Measurements from ENCODE around the gene C12orf60. TPM values are rescaled to one million over a fixed set of nuclear protein-coding genes. Genes with fewer than 3 reads are reported as not detected.

The C12orf60 gene
- total RNA-seq, 1 experiment from 2014 or later: 1.9 TPM

DNA sequence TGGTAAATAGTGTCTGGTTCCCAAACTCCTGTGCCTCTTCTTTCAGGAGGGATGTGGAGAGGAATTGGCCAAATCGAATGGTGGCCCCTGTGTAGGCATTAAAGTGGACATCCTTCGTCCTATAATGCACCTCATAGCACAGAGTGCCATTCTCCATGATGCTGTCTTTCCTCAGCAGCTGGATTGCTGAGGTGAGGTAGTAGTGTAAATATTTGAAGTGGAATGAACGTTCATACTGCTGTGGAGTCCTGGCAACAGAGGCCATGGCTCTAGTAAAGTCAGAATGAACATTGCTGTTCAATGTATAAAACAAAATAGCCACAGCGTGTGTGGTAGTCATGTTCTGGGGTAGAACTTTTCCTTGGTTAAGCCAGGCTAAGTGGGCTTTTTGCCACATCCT, 37.1 kb downstream of the C12orf60 start:
- H3K9me3 Mint-ChIP-seq: peaks cover 7 to 9% of the 10 kb centered on the region in 2 experiments
- Histone ChIP-seq H2BK5ac (ENCODE audit: insufficient read length, low read length) (no peak overlapping the region), H3K23me2 (ENCODE audit: insufficient read length, low read depth, low read length, poor library complexity, severe bottlenecking) (no peaks in the 10 kb centered on the region), H3K9ac (ENCODE audit: extremely low read depth, insufficient read length, low read length) (no peak overlapping the region), H3K14ac (ENCODE audit: insufficient read depth, low read length) (no peak overlapping the region), H3K23ac (ENCODE audit: insufficient read length, low read depth, low read length) (no peak overlapping the region), H3K4me2 (ENCODE audit: insufficient read depth, insufficient read length, low read length) (no peak overlapping the region), H3K27me3 (ENCODE audit: insufficient read depth, low read length) (no peaks in the 10 kb centered on the region), H3K27ac (ENCODE audit: insufficient read length, low read depth, low read length) (no peak overlapping the region), H3K18ac (ENCODE audit: insufficient read length, low read depth, low read length) (no peak overlapping the region), H2AFZ (ENCODE audit: low read length) (no peak overlapping the region), H2BK15ac (ENCODE audit: low read depth, low read length) (no peak overlapping the region), H2BK120ac (ENCODE audit: low read depth, low read length, poor library complexity, severe bottlenecking) (no peak overlapping the region), H4K20me1 (ENCODE audit: control insufficient read depth, insufficient read depth, insufficient read length) (no peaks in the 10 kb centered on the region), H3K4ac (ENCODE audit: low read depth, low read length) (no peak overlapping the region), H2BK20ac (ENCODE audit: low read depth, low read length, poor library complexity, severe bottlenecking) (no peak overlapping the region), H3K9me3 (ENCODE audit: control insufficient read depth, low read depth, low read length) (no peaks in the 10 kb centered on the region), H3K79me2 (ENCODE audit: insufficient read depth, low read length) (no peaks in the 10 kb centered on the region), H3K56ac (ENCODE audit: insufficient read length, low read depth, low read length) (no peak overlapping the region), H4K5ac (ENCODE audit: insufficient read length, low read depth, low read length) (no peak overlapping the region), H3T11ph (ENCODE audit: low read length) (no peak overlapping the region), H2AK5ac (ENCODE audit: insufficient read length, low read length) (no peak overlapping the region), H3K4me1 (ENCODE audit: insufficient read depth, low read length) (no peaks in the 10 kb centered on the region), H4K8ac (replicated peaks; ENCODE audit: insufficient read length, low read depth, low read length) (no peak overlapping the region), H2BK12ac (ENCODE audit: insufficient read length, low read depth, low read length) (no peak overlapping the region), H3K79me1 (ENCODE audit: insufficient read depth, low read depth, low read length, poor library complexity, severe bottlenecking) (no peaks in the 10 kb centered on the region), H4K91ac (ENCODE audit: insufficient read length, low read depth, low read length) (no peak overlapping the region)
- H3K27ac Mint-ChIP-seq: no peak overlapping the region
- DNase-seq: no peak
- peaks cover 0 to 10% (median 0%) of the 10 kb centered on the region in 3 experiments; a peak in 2 of 7 replicates for H3K36me3 Mint-ChIP-seq (ENCODE audit: insufficient read depth in 1 of 3, low read depth in 3 of 3)
- H3K4me1 Mint-ChIP-seq: peaks cover 7 to 8% of the 10 kb centered on the region in 2 experiments; a peak in 3 of 4 replicates
- H3K27me3 Mint-ChIP-seq (ENCODE audit: low read depth): no peaks in the 10 kb centered on the region
- TF ChIP-seq, protein P1, sequence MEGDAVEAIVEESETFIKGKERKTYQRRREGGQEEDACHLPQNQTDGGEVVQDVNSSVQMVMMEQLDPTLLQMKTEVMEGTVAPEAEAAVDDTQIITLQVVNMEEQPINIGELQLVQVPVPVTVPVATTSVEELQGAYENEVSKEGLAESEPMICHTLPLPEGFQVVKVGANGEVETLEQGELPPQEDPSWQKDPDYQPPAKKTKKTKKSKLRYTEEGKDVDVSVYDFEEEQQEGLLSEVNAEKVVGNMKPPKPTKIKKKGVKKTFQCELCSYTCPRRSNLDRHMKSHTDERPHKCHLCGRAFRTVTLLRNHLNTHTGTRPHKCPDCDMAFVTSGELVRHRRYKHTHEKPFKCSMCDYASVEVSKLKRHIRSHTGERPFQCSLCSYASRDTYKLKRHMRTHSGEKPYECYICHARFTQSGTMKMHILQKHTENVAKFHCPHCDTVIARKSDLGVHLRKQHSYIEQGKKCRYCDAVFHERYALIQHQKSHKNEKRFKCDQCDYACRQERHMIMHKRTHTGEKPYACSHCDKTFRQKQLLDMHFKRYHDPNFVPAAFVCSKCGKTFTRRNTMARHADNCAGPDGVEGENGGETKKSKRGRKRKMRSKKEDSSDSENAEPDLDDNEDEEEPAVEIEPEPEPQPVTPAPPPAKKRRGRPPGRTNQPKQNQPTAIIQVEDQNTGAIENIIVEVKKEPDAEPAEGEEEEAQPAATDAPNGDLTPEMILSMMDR (conservative IDR thresholded peaks at IDR 0.05): no peak
- no peak overlapping the region for H3K4me3 Mint-ChIP-seq
- WGBS (ENCODE audit: extremely low coverage, insufficient read length, low lambda C conversion rate): no CpG with 5 or more reads among the region's 4 CpGs
